ENCODE data around the gene DNM3. TPM values are rescaled to one million over a fixed set of nuclear protein-coding genes. Genes with fewer than 3 reads are reported as not detected.

The DNM3 gene
- total RNA-seq, 1 donor from 2014 or later, result 1.1 TPM

DNA sequence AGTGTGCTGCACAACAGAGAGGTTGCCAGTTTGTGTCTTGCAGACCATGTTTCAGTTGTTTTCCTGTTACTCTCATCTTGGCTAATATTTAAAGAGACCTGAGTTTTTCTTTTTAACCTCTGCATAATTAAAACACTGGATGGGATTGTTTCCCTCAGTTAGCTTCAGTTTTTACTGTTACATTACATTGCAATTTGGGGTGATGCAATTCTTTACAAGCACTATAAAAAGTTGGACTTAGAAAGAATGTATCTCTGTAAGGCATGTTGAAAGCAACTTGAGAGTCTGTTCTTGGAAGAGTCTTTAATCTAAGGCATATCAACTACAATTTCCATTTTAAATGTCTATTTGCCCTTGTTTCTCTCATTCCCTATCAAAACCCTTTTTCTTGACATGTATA lies 99.1 kb downstream of the DNM3 start:
- H3K36me3 Mint-ChIP-seq, result no peaks in the 10 kb centered on the region
- H3K4me1 Mint-ChIP-seq, result peaks cover 16% of the 10 kb centered on the region
- H2AFZ ChIP-seq (replicated peaks), result no peak overlapping the region
- TF ChIP-seq EZH2phosphoT487 (IDR thresholded peaks at IDR 0.05), result no peak
- no peak for TF ChIP-seq EZH2 (IDR thresholded peaks at IDR 0.05)
- TF ChIP-seq, protein P1, sequence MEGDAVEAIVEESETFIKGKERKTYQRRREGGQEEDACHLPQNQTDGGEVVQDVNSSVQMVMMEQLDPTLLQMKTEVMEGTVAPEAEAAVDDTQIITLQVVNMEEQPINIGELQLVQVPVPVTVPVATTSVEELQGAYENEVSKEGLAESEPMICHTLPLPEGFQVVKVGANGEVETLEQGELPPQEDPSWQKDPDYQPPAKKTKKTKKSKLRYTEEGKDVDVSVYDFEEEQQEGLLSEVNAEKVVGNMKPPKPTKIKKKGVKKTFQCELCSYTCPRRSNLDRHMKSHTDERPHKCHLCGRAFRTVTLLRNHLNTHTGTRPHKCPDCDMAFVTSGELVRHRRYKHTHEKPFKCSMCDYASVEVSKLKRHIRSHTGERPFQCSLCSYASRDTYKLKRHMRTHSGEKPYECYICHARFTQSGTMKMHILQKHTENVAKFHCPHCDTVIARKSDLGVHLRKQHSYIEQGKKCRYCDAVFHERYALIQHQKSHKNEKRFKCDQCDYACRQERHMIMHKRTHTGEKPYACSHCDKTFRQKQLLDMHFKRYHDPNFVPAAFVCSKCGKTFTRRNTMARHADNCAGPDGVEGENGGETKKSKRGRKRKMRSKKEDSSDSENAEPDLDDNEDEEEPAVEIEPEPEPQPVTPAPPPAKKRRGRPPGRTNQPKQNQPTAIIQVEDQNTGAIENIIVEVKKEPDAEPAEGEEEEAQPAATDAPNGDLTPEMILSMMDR (IDR thresholded peaks at IDR 0.05), result no peak
- H3K4me3 Mint-ChIP-seq, result no peak overlapping the region
- H3K36me3 ChIP-seq, result no peaks in the 10 kb centered on the region
- no peaks in the 10 kb centered on the region for H3K9me3 Mint-ChIP-seq
- no peak overlapping the region for H3K4me2 ChIP-seq
- H4K20me1 ChIP-seq (ENCODE audit: low read depth), result no peaks in the 10 kb centered on the region
- no peak overlapping the region for H3K9ac ChIP-seq
- H3K27me3 ChIP-seq, result no peaks in the 10 kb centered on the region
- H3K27me3 Mint-ChIP-seq (ENCODE audit: insufficient read depth, low read depth), result no peaks in the 10 kb centered on the region
- H3K27ac Mint-ChIP-seq, result no peak overlapping the region
- DNase-seq (ENCODE audit: low spot score), result no peak
- H3K4me1 ChIP-seq, result peaks cover 11% of the 10 kb centered on the region
- no peak overlapping the region for H3K27ac ChIP-seq
- no peaks in the 10 kb centered on the region for H3K9me3 ChIP-seq (ENCODE audit: low read depth)
- H3K4me3 ChIP-seq, result no peak overlapping the region
- H3F3A ChIP-seq (ENCODE audit: low read depth), result no peaks in the 10 kb centered on the region
- H3K79me2 ChIP-seq (ENCODE audit: low read depth), result no peaks in the 10 kb centered on the region

DNA sequence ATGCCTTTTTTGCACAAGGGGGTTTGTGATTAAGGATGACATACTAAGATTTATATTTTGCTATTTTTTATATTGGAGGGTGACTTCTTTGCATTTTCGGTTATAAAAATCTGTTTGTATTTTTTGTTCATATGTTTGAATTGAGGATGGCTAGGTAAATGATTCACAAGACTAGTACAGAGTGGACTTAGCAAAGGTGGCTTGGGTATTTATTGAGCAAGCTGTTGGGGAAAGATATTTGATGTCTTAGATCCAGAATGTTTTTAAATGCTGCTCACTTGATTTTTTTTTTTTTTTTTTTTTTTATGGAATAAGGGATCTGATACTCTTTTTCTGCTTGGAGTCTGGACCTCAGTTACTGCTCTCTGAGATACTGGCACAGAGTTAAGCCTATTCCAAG lies 100.6 kb downstream of the DNM3 start:
- peaks cover 2% of the 10 kb centered on the region for H3K27me3 Mint-ChIP-seq (ENCODE audit: insufficient read depth, low read depth)
- Histone ChIP-seq H2AFZ (replicated peaks) (no peak overlapping the region), H3K4me2 (no peak overlapping the region), H3K36me3 (no peaks in the 10 kb centered on the region), H3K4me1 (peaks cover 11% of the 10 kb centered on the region), H3F3A (ENCODE audit: low read depth) (no peaks in the 10 kb centered on the region), H3K9me3 (ENCODE audit: low read depth) (no peaks in the 10 kb centered on the region), H3K9ac (no peak overlapping the region), H4K20me1 (ENCODE audit: low read depth) (no peaks in the 10 kb centered on the region), H3K4me3 (no peak overlapping the region), H3K79me2 (ENCODE audit: low read depth) (no peaks in the 10 kb centered on the region), H3K27ac (no peak overlapping the region), H3K27me3 (no peaks in the 10 kb centered on the region)
- H3K4me1 Mint-ChIP-seq, result peaks cover 13% of the 10 kb centered on the region
- TF ChIP-seq EZH2phosphoT487 (IDR thresholded peaks at IDR 0.05) (no peak), EZH2 (IDR thresholded peaks at IDR 0.05) (no peak)
- TF ChIP-seq, protein P1 (IDR thresholded peaks at IDR 0.05), result no peak
- no peak overlapping the region for H3K4me3 Mint-ChIP-seq
- H3K36me3 Mint-ChIP-seq, result no peaks in the 10 kb centered on the region
- no peaks in the 10 kb centered on the region for H3K9me3 Mint-ChIP-seq
- DNase-seq (ENCODE audit: low spot score), result no peak
- no peak overlapping the region for H3K27ac Mint-ChIP-seq

- H3K4me1 Mint-ChIP-seq, result peaks cover 13% of the 10 kb centered on the region
- no peak overlapping the region for H3K4me2 ChIP-seq
Observed at GRCh38 chr1:171943973-171944561, 102.8 kb downstream of the DNM3 start.

More at GRCh38 chr1:171943973-171944561, 102.8 kb downstream of the DNM3 start:
- Histone ChIP-seq H3K4me1 (peaks cover 11% of the 10 kb centered on the region), H3K27me3 (no peaks in the 10 kb centered on the region), H3K9ac (no peak overlapping the region), H3K9me3 (ENCODE audit: low read depth) (no peaks in the 10 kb centered on the region), H4K20me1 (ENCODE audit: low read depth) (no peaks in the 10 kb centered on the region), H3K79me2 (ENCODE audit: low read depth) (no peaks in the 10 kb centered on the region), H3K4me3 (no peak overlapping the region), H3K27ac (no peak overlapping the region), H3K36me3 (no peaks in the 10 kb centered on the region), H2AFZ (replicated peaks) (no peak overlapping the region), H3F3A (ENCODE audit: low read depth) (no peaks in the 10 kb centered on the region)
- no peak for DNase-seq (ENCODE audit: low spot score)
- Mint-ChIP-seq H3K27me3 (ENCODE audit: insufficient read depth, low read depth) (peaks cover 2% of the 10 kb centered on the region), H3K27ac (no peak overlapping the region), H3K36me3 (no peaks in the 10 kb centered on the region), H3K4me3 (no peak overlapping the region), H3K9me3 (no peaks in the 10 kb centered on the region)
- no peak for TF ChIP-seq EZH2phosphoT487 (IDR thresholded peaks at IDR 0.05)
- TF ChIP-seq, protein P1 (IDR thresholded peaks at IDR 0.05), result no peak
- TF ChIP-seq EZH2 (IDR thresholded peaks at IDR 0.05), result no peak

All from neural progenitor cell (in vitro differentiated cells).